ENCODE measurements around the gene GPRIN2.

Gene GPRIN2

GRCh38 chr10:46516660-46517416, 39.6 kb downstream of the GPRIN2 start:
- no peaks in the 10 kb centered on the region for H3K27me3 ChIP-seq (ENCODE audit: insufficient read depth, poor library complexity, severe bottlenecking)
- no peak overlapping the region for H3K27ac ChIP-seq (replicated peaks)
- TF ChIP-seq GABPA (IDR thresholded peaks at IDR 0.05; ENCODE audit: low read depth): no peak
- no peak for TF ChIP-seq POLR2AphosphoS5 (IDR thresholded peaks at IDR 0.05; ENCODE audit: low read depth)
- DNase-seq (ENCODE audit: low read depth in 1 of 2, low spot score in 1 of 2): no peak
- no peak overlapping the region for H3K4me3 ChIP-seq (replicated peaks; ENCODE audit: insufficient read depth, low read length)

- Histone ChIP-seq H3K27ac (replicated peaks) (no peak overlapping the region), H3K27me3 (ENCODE audit: insufficient read depth, poor library complexity, severe bottlenecking) (no peaks in the 10 kb centered on the region), H3K4me3 (replicated peaks; ENCODE audit: insufficient read depth, low read length) (no peak overlapping the region)
- TF ChIP-seq SPI1 (IDR thresholded peaks at IDR 0.05; ENCODE audit: borderline replicate concordance, low read depth) (no peak), REST (IDR thresholded peaks at IDR 0.05; ENCODE audit: insufficient replicate concordance, low read depth) (no peak), POLR2AphosphoS5 (IDR thresholded peaks at IDR 0.05; ENCODE audit: low read depth) (no peak), GABPA (IDR thresholded peaks at IDR 0.05; ENCODE audit: low read depth) (no peak)
- TF ChIP-seq, protein P1, sequence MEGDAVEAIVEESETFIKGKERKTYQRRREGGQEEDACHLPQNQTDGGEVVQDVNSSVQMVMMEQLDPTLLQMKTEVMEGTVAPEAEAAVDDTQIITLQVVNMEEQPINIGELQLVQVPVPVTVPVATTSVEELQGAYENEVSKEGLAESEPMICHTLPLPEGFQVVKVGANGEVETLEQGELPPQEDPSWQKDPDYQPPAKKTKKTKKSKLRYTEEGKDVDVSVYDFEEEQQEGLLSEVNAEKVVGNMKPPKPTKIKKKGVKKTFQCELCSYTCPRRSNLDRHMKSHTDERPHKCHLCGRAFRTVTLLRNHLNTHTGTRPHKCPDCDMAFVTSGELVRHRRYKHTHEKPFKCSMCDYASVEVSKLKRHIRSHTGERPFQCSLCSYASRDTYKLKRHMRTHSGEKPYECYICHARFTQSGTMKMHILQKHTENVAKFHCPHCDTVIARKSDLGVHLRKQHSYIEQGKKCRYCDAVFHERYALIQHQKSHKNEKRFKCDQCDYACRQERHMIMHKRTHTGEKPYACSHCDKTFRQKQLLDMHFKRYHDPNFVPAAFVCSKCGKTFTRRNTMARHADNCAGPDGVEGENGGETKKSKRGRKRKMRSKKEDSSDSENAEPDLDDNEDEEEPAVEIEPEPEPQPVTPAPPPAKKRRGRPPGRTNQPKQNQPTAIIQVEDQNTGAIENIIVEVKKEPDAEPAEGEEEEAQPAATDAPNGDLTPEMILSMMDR (IDR thresholded peaks at IDR 0.05; ENCODE audit: insufficient read depth, low read length): no peak
- no peak for DNase-seq (ENCODE audit: low read depth in 1 of 2, low spot score in 1 of 2)
Observed at GRCh38 chr10:46515793-46516192, 40.7 kb downstream of the GPRIN2 start.

DNA sequence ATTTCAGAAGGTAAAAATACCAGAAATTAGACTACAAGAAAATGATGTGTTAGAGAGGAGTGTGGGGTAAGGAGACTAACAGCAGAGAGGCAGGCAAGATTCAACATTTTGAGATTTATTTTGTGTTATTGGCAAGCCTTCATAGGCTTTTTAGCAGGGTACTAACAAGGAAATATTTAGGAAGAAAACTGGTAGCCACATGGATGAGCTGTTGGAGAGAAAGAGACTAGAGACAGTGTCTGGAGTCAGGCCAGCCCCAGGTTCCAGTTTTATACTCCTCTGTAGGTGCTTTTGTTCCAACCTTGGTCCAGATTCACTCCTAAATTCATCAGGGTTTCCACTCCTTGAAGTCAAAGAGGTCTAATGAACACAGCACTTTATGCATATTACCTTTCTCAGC, 41.1 kb downstream of the GPRIN2 start:
- H3K27ac ChIP-seq (replicated peaks): no peak overlapping the region
- TF ChIP-seq GABPA (IDR thresholded peaks at IDR 0.05; ENCODE audit: low read depth): no peak
- no peak for TF ChIP-seq SPI1 (IDR thresholded peaks at IDR 0.05; ENCODE audit: borderline replicate concordance, low read depth)
- no peak for TF ChIP-seq POLR2AphosphoS5 (IDR thresholded peaks at IDR 0.05; ENCODE audit: low read depth)
- TF ChIP-seq REST (IDR thresholded peaks at IDR 0.05; ENCODE audit: insufficient replicate concordance, low read depth): no peak
- TF ChIP-seq, protein P1 (IDR thresholded peaks at IDR 0.05; ENCODE audit: insufficient read depth, low read length): no peak
- H3K27me3 ChIP-seq (ENCODE audit: insufficient read depth, poor library complexity, severe bottlenecking): no peaks in the 10 kb centered on the region
- H3K4me3 ChIP-seq (replicated peaks; ENCODE audit: insufficient read depth, low read length): no peak overlapping the region
- no peak for DNase-seq (ENCODE audit: low read depth in 1 of 2, low spot score in 1 of 2)

- Histone ChIP-seq H3K27me3 (ENCODE audit: insufficient read depth, poor library complexity, severe bottlenecking) (no peaks in the 10 kb centered on the region), H3K4me3 (replicated peaks; ENCODE audit: insufficient read depth, low read length) (no peak overlapping the region), H3K27ac (replicated peaks) (no peak overlapping the region)
- TF ChIP-seq REST (IDR thresholded peaks at IDR 0.05; ENCODE audit: insufficient replicate concordance, low read depth) (no peak), SPI1 (IDR thresholded peaks at IDR 0.05; ENCODE audit: borderline replicate concordance, low read depth) (no peak), GABPA (IDR thresholded peaks at IDR 0.05; ENCODE audit: low read depth) (no peak)
- TF ChIP-seq, protein P1 (IDR thresholded peaks at IDR 0.05; ENCODE audit: insufficient read depth, low read length): no peak
- no peak for DNase-seq (ENCODE audit: low read depth in 1 of 2, low spot score in 1 of 2)
Observed at GRCh38 chr10:46514899-46515298, 41.6 kb downstream of the GPRIN2 start.

Data from HL-60 (cell line).